ENCODE measurements around the gene GPER1.

DNA sequence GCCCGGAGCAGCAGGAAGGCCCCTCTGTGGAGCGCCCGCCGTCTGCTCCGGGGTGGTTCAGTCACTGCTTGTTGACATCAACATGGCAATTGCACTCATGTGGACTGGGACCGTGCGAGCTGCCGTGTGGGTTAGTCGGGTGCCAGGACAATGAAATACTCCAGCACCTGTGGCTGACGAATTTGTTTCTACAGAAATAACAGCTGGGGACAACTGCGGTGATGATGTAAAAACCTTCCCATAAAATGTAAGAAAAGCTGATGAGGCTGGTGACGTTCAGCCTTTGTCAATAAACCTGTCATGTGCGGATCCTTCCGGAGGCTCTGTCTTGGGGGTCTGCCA lies 5.6 kb downstream of the GPER1 start:
- TF ChIP-seq, protein P1, sequence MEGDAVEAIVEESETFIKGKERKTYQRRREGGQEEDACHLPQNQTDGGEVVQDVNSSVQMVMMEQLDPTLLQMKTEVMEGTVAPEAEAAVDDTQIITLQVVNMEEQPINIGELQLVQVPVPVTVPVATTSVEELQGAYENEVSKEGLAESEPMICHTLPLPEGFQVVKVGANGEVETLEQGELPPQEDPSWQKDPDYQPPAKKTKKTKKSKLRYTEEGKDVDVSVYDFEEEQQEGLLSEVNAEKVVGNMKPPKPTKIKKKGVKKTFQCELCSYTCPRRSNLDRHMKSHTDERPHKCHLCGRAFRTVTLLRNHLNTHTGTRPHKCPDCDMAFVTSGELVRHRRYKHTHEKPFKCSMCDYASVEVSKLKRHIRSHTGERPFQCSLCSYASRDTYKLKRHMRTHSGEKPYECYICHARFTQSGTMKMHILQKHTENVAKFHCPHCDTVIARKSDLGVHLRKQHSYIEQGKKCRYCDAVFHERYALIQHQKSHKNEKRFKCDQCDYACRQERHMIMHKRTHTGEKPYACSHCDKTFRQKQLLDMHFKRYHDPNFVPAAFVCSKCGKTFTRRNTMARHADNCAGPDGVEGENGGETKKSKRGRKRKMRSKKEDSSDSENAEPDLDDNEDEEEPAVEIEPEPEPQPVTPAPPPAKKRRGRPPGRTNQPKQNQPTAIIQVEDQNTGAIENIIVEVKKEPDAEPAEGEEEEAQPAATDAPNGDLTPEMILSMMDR (IDR thresholded peaks at IDR 0.05): no peak
- no peak for TF ChIP-seq POLR2A (IDR thresholded peaks at IDR 0.05)

Data from adrenal gland (tissue), 5 donors.